Heart left ventricle (tissue), 16 donors: Measurements from ENCODE around the gene MFSD2A. TPM values are rescaled to one million over a fixed set of nuclear protein-coding genes. Genes with fewer than 3 reads are reported as not detected.

ENCODE experiments used
- ATAC-seq, 4 donors: fragments of 200-7000 bp; cut with Tn5 transposase; one replicate each; pipeline ENCODE4 v1.9.1; 2020 to 2022; ENCODE audit warnings: moderate library complexity in 4 of 4, mild to moderate bottlenecking in 3 of 4, moderate number of reproducible peaks in 1 of 4
- DNase-seq, 5 donors: peaks; one replicate each; pipeline ENCODE4 v3.0.0-alpha.2; 2020
- H3K27ac ChIP-seq, 12 donors: fragments of 200-600 bp; sonication (generic) in 4 of 12; one replicate each; pipeline versions ENCODE4 v1.5.0 to v1.8.0; 2016 to 2022; ENCODE audit warnings: mild to moderate bottlenecking in 2 of 12
- H3K27me3 ChIP-seq, 9 donors: fragments of 200-600 bp; sonication (generic) in 2 of 9; one replicate each; pipeline versions ENCODE4 v1.5.1 to v1.8.0; 2016 to 2022; ENCODE audit warnings: mild to moderate bottlenecking in 3 of 9
- H3K36me3 ChIP-seq, 9 donors: fragments of 200-600 bp; sonication (generic) in 2 of 9; one replicate each; pipeline versions ENCODE4 v1.5.0 to v1.8.0; 2018 to 2022; ENCODE audit warnings: mild to moderate bottlenecking in 2 of 9
- H3K4me1 ChIP-seq, 12 donors: fragments of 200-600 bp; sonication (generic) in 4 of 12; one replicate each; pipeline versions ENCODE4 v1.5.0 to v1.8.0; 2016 to 2022; ENCODE audit warnings: mild to moderate bottlenecking in 3 of 12
- H3K4me3 ChIP-seq, 12 donors: fragments of 200-600 bp; sonication (generic) in 4 of 12; one replicate each; pipeline versions ENCODE4 v1.5.0 to v1.8.0; 2017 to 2022; ENCODE audit warnings: mild to moderate bottlenecking in 9 of 12, moderate library complexity in 4 of 12
- H3K9me3 ChIP-seq, 12 donors: fragments of 200-600 bp; sonication (generic) in 4 of 12; one replicate each; pipeline versions ENCODE4 v1.5.0 to v1.8.0; 2016 to 2022; ENCODE audit warnings: mild to moderate bottlenecking in 1 of 12
- POLR2A ChIP-seq, 2 donors: fragments of 450-650 bp; IDR thresholded peaks; one replicate each; pipeline ENCODE4 v1.6.1; 2017; ENCODE audit warnings: antibody characterized with exemption in 2 of 2, mild to moderate bottlenecking in 2 of 2, moderate library complexity in 2 of 2
- WGBS, 4 donors: extraction: QIAGEN DNeasy Blood & Tissue Kit in 2 of 4; methylation state at CpG; one replicate each; pipeline versions ENCODE4 v1.1.5 to v1.1.7; 2013 to 2018; 5-methylcytosine and 5-hydroxymethylcytosine counted together
- intact Hi-C, 10 donors: fragments of 100-400 bp; cut with DNase I; formaldehyde crosslinking; loops; one replicate each; pipeline versions ENCODE4 v1.11.1 to v1.14.2; 2022
- polyA plus RNA-seq, 2 donors: library from polyadenylated mRNA; stranded (reverse); fragments of 200-250 nt; gene quantifications; one replicate each; pipeline ENCODE4 v1.2.3, GENCODE V29; 2013
- total RNA-seq, 9 donors: library from RNA; depleted of rRNA in 2 of 9; stranded (reverse); fragments of >200 nt in 2 of 9; fragmentation: NEBNext Ultra II Directional in 3 of 9; extraction: Animal tissue kit (Norgen Biotek cat#: 25700) in 3 of 9; gene quantifications; one replicate each; pipeline versions ENCODE4 v1.1.0 to v1.2.4, GENCODE V29; 2016 to 2023
- TF ChIP-seq, protein P1 (sequence below), 12 donors: fragments of 200-600 bp; sonication (generic) in 4 of 12; IDR thresholded peaks; one replicate each; pipeline versions ENCODE4 v1.5.0 to v1.8.0; 2018 to 2022; ENCODE audit warnings: antibody characterized with exemption in 12 of 12, mild to moderate bottlenecking in 5 of 12
- donor health status: ischemic (EF 13 %, LVEDD 7.1; RV severe dilation, severe dysfunction).
- donor health status: healthy with polysubstance abuse.
- donor health status: DM: no; HTN: yes; CAD: no.
- donor health status: DM: no; HTN: no; CAD: no.
- donor health status: ischemic (EF 25% LVEDD 6.9; RV normal size, moderate dysfunction).
- donor health status: ischemic (EF 25% LVEDD 5.7; RV mildly dilated, moderate dysfunction).
- donor health status: healthy.
- donor health status: DM: yes; HTN: yes; CAD: no.
- donor health status: ischemic (EF 35%, LVEDD 5.7; RV mildly dilated, moderate dysfunction).
- donor health status: nonischemic (EF 11% LVEDD 7.7; RV severe dilation, severe dysfunction).
- donor health status: DM: yes; HTN: yes; CAD: no.
- donor health status: PGD.
- donor health status: ischemic (EF 29% LVEDD 5.4; RV normal size, mild dysfunction).
- donor health status: nonischemic (EF 23%, LVEDD 6.1; RV moderate dilation, normal function).

MFSD2A gene
- total and polyA plus RNA-seq, 11 donors: 0.11 to 12.7 (median 0.96) TPM

DNA sequence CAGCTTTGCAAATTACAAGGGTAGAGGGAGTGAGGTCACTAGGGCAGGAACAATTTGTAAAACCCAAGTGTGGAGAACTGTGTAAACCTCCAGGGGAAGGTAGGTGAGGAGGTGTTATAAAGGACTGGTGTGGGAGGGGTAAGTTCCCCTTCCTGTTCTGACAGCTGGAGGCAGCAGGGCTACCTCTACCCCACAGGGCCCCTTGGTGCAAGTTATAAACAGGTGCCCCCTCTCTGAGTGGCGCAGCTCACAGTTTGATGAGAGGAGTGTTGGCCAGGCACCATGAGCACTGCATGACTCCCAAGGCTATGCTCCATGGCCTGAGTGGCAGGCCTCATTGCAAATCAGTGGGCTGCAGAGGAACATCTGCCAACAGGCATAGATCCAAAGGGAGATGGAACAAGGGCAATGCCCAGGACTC, 41.0 kb downstream of the MFSD2A start:
- Histone ChIP-seq H3K27ac (no peak overlapping the region), H3K4me1 (peaks cover 0 to 8% (median 0%) of the 10 kb centered on the region in 12 donors), H3K27me3 (no peaks in the 10 kb centered on the region), H3K4me3 (no peak overlapping the region), H3K36me3 (no peaks in the 10 kb centered on the region), H3K9me3 (no peaks in the 10 kb centered on the region)
- TF ChIP-seq, protein P1, sequence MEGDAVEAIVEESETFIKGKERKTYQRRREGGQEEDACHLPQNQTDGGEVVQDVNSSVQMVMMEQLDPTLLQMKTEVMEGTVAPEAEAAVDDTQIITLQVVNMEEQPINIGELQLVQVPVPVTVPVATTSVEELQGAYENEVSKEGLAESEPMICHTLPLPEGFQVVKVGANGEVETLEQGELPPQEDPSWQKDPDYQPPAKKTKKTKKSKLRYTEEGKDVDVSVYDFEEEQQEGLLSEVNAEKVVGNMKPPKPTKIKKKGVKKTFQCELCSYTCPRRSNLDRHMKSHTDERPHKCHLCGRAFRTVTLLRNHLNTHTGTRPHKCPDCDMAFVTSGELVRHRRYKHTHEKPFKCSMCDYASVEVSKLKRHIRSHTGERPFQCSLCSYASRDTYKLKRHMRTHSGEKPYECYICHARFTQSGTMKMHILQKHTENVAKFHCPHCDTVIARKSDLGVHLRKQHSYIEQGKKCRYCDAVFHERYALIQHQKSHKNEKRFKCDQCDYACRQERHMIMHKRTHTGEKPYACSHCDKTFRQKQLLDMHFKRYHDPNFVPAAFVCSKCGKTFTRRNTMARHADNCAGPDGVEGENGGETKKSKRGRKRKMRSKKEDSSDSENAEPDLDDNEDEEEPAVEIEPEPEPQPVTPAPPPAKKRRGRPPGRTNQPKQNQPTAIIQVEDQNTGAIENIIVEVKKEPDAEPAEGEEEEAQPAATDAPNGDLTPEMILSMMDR (IDR thresholded peaks at IDR 0.05): no peak
- intact Hi-C loops: no loop called here
- ATAC-seq: peak in 1 of 4 donors; percentile 15
- 94 to 100% (median 99%) methylated on average over 1 of the region's 1 CpG for WGBS, 4 donors
- no peak for DNase-seq

DNA sequence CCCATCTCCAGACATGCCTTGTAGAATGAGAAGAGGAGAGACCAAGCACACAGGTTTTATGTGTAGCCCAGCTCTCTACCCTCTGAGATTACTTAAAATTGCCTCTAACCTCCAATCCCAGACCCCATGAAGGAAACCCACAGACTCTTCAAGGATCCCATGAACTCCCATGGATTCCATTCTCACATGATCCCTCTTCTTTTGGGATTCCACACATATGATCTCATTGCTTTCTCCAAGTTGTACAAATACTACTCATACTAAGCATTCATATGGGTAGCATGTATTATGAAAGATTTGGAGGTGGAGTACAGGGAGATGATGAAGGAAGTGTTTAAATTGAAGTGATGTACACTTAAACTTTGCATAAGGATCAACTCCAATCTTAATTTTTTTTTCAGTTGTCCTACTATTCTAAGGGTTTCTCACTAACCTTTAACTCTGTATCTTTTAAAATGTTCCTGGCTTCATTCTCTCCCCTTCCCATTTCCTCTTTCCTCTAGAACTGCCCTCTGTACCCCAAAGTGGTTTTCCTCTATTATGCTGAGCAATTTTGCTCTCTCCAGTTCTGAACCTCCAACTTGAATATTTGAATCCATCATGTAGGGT, 41.6 kb downstream of the MFSD2A start:
- Histone ChIP-seq H3K4me3 (no peak overlapping the region), H3K4me1 (peaks cover 0 to 8% (median 0%) of the 10 kb centered on the region in 12 donors), H3K27ac (no peak overlapping the region), H3K9me3 (no peaks in the 10 kb centered on the region), H3K36me3 (no peaks in the 10 kb centered on the region), H3K27me3 (no peaks in the 10 kb centered on the region)
- no peak for DNase-seq
- intact Hi-C loops: no loop called here
- no peak for ATAC-seq
- TF ChIP-seq POLR2A (IDR thresholded peaks at IDR 0.05): no peak
- TF ChIP-seq, protein P1 (IDR thresholded peaks at IDR 0.05): no peak

DNA sequence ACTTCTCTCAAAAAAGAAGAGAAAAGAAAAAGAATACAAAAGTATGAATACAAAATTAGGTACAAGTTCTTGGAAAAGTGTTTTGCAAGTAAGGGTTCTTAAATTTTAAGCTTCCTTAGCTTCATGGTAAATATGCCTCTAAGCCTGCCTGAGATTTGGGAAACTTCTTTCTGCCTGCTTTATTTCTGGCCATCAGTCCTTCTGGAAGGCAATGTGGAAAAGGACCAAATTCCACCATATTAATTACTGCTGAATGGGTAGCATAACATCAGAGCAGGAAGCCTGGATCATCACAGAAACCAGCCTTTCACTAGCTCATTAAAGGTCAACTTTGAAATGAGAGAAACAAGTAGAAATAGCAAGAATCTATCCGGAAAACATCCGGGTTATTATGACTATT, 46.5 kb downstream of the MFSD2A start:
- WGBS, 4 donors: 75 to 85% (median 80%) methylated on average over 2 of the region's 2 CpGs
- H3K27me3 ChIP-seq: no peaks in the 10 kb centered on the region
- TF ChIP-seq, protein P1 (IDR thresholded peaks at IDR 0.05): no peak
- TF ChIP-seq POLR2A (IDR thresholded peaks at IDR 0.05): no peak
- peaks cover 0 to 5% (median 0%) of the 10 kb centered on the region in 12 donors for H3K9me3 ChIP-seq
- H3K36me3 ChIP-seq: no peaks in the 10 kb centered on the region
- ATAC-seq (no peak), DNase-seq (no peak)
- intact Hi-C loops: no loop called here
- H3K4me1 ChIP-seq: peaks cover 0 to 13% (median 0%) of the 10 kb centered on the region in 12 donors
- no peak overlapping the region for H3K27ac ChIP-seq
- H3K4me3 ChIP-seq: no peak overlapping the region

DNA sequence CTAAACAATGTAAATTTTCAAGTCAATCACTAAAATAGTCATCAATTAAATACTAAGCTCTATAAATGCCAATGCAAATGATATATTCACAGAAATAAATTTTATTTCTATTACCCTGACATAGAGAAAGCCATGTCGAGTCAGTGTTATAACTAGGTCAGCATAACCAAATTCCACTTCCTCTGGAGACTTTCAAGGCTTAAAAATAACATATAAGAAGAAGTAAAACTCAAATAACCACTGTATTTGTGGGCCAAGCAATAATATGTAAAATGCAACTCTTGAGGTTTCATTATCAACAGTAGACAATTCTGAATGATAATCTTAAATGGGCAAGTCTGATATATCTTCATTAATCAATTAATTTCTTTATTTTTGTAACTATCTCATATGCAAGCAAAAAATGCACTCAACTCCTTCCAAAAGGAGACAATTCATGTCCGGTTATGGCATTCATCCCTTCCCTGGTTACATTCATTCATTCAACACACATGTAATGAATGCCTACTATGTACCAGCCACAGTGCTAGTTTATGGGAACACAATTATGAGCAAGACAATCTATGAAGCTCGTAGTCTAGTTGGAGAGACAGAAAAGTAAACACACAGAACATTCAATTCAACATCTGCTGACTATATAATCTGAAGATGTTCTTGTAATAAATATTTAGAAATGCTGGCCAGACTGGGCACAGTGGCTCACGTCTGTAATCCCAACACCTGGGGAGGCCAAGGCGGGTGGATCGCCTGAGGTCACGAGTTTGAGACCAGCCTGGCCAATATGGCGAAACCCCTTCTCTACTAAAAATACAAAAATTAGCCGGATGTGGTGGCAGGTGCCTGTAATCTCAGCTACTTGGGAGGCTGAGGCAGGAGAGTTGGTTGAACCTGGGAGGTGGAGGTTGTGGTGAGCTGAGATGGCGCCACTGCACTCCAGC, 48.5 kb downstream of the MFSD2A start:
- Histone ChIP-seq H3K36me3 (no peaks in the 10 kb centered on the region), H3K9me3 (peaks cover 0 to 5% (median 0%) of the 10 kb centered on the region in 12 donors), H3K27me3 (no peaks in the 10 kb centered on the region), H3K4me1 (peaks cover 0 to 13% (median 0%) of the 10 kb centered on the region in 12 donors), H3K4me3 (no peak overlapping the region), H3K27ac (no peak overlapping the region)
- WGBS, 4 donors: 78 to 86% (median 84%) methylated on average over 10 of the region's 10 CpGs
- DNase-seq: no peak
- ATAC-seq: no peak
- TF ChIP-seq, protein P1 (IDR thresholded peaks at IDR 0.05): no peak
- TF ChIP-seq POLR2A (IDR thresholded peaks at IDR 0.05): no peak
- intact Hi-C loops: no loop called here
